GM18526 (cell line): ENCODE measurements around the gene DUSP2.

Experiments used
- POLR2A ChIP-seq: IDR thresholded peaks from 3 replicates; pipeline ENCODE4 v1.6.1; 2011; ENCODE audit not compliant: insufficient read length; ENCODE audit errors: extremely low read depth

DUSP2 gene

DNA sequence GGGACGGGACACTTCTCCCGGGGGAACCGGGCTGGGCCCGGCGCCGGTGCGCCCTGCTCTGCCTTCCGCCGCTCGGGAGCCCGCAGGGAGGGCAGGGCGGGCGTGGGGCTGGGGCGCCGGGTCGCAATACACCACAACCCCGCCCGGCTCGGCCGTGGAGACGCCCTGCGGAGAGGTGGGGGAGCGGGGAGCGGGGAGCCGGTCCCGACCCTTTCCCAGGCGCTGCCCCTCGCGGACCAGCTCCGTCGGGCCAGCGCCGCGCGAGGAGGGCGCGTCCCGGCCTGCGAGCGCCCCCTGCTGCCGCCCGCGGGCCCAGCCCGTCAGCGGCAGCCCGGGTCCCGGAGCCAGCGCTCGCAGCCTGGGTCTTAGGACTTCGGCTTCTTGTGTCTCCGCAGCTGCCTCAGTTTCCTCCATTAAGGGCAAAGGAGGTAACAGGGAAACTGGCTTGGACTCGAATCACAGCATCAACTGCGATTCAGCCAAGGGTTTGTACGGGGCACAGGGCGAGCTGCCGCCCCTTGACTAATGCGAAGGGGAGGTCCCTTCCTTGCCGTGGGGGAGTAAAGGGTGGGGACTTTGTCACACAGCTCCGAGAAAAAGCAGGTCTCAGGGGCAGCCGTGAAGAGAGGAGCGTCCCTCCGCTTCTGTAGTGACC is 28.2 kb downstream of the DUSP2 start:
- TF ChIP-seq POLR2A: no peak

GRCh38 chr2:96116424-96116878 is 28.8 kb downstream of the DUSP2 start, which contains the start of gene ADRA2B:
Gene ADRA2B, minus strand, starts transcription at chr2:96116571. Its CDS starts 422 bp downstream, at chr2:96116149.
- TF ChIP-seq POLR2A: no peak

GRCh38 chr2:96115631-96116423 is 29.4 kb downstream of the DUSP2 start:
- TF ChIP-seq POLR2A: no peak

DNA sequence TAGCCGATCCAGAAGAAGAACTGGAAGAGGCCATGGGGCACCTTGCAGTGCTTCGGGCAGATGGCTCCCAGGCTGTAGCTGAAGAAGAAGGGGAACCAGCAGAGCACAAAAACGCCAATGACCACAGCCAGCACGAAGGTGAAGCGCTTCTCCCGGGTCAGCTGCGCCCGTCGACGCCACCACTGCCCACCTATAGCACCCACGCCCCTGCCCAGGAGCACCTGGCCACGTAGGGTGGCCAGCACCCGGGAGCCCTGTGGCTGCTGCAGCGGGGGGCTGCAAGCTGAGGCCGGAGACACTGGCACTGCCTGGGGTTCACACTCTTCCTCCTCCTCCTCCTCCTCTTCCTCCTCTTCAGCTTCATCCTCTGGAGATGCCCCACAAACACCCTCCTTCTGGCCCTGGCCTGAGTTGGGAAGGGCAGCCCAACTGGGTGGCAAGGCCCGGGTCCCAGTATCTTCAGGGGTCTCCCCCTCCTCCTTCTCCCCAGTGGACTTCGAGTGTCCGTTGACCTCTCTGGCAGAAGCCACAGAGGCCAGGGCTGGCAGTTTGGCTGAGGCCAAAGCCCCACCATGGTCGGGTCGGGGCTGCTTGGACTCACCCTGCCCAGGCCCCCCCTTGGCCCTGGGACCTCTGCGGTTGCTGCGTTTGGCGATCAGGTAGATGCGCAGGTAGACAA is 30.2 kb downstream of the DUSP2 start:
- TF ChIP-seq POLR2A: no peak

GRCh38 chr2:96114546-96114902 is 30.7 kb downstream of the DUSP2 start:
- TF ChIP-seq POLR2A: no peak

DNA sequence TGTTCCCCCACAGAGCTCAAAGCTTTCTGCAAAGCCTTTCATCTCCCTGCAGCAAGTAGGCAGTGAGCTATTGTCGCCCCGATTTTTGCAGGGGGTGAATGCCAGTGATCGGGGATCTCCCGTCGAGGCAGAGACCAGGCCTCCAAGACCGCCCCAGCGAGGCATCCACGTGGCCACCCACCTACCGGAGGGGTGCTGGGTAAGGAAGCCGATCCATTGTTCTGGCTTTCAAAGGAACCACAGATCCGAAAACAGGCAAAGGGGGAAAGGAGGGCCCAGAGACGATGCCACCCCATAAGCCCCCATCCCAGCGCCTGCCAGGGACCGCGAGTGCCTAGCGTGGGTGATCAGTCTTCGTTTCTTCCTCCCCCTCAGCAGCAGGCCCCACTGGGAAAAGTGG is 31.3 kb downstream of the DUSP2 start:
- TF ChIP-seq POLR2A: no peak

DNA sequence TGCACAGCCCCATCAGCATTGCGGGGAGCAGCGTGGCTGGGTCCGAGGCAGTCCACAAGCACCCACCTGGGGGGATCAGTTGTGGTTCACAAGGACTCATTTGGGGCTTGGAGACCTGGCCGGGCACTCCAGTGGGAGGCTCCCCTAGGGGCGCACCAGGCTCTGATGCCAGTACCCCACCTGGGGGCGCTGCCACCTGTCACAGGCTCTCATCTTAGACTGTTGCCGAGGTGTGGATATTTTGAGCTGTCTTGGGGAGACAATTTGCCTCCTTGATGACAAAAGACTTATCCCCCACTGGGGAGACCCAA is 31.9 kb downstream of the DUSP2 start:
- TF ChIP-seq POLR2A: no peak

- no peak for TF ChIP-seq POLR2A
Observed at GRCh38 chr2:96112501-96113366, 32.5 kb downstream of the DUSP2 start.

DNA sequence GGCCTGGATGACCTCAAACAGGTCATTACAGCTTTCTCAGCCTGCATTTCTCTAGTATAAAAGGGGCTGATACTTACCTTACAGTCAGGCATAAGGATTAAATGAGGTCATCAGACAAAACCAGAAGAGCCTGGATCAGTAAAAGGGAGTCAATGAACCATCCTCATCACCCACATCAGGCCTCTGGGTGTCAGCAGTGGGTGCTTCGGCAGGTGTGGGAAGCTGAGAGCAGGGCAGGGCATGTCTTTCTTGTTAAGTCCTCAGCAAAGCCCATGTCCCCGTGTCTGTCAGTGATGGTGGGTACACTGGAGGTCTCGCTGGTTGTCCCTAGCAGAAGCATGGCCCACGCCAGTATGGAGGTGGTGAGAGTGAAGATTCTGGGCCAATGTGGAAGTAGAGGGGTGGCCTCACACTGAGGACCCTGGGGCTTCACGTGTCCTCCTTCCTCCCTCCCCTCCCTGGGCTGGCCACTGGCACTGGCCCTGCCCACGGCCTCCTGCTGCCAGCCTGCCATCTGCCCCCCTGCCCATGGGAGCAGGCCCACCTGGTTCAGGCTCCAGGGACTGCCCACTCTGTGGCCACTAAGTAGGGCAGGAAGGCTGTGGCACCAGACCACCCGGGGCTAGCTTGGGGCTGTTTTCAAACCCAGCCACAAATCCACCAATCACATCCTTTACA is 33.3 kb downstream of the DUSP2 start:
- TF ChIP-seq POLR2A: no peak

- no peak for TF ChIP-seq POLR2A
Observed at GRCh38 chr2:96111257-96111640, 34.0 kb downstream of the DUSP2 start.

GRCh38 chr2:96110621-96111256 is 34.5 kb downstream of the DUSP2 start:
- TF ChIP-seq POLR2A: no peak

- TF ChIP-seq POLR2A: no peak
Observed at GRCh38 chr2:96109931-96110511, 35.2 kb downstream of the DUSP2 start.

DNA sequence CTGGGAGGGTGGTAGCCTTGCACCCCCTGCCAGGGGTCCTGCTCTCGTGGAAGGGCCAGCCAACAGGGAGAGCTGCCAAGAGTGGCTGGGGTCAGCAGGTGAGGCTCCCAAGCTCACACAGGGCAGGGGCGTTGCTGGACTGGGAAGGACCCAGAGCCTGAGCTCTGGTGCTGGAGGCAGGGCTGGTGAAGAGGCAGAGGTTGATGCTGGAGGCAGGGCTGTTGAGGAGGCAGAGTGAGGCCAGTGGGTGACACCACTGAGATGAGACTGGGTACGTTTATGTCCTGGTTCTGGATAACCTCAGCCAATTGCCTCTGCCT is 35.9 kb downstream of the DUSP2 start:
- no peak for TF ChIP-seq POLR2A
